Transverse colon (tissue), 4 donors: ENCODE measurements around the gene MPHOSPH9.

Source experiments
- EP300 ChIP-seq: sonication (generic); formaldehyde crosslinking; IDR thresholded peaks from one replicate; pipeline ENCODE4 v1.6.1; 2017; ENCODE audit warnings: antibody characterized with exemption, low read depth
- POLR2A ChIP-seq: fragments of 450-650 bp; IDR thresholded peaks from one replicate; pipeline ENCODE4 v1.6.1; 2016; ENCODE audit warnings: antibody characterized with exemption, mild to moderate bottlenecking, moderate library complexity
- POLR2AphosphoS5 ChIP-seq, 3 donors: sonication (generic); formaldehyde crosslinking; IDR thresholded peaks; one replicate each; pipeline ENCODE4 v1.6.1; 2016; ENCODE audit warnings: antibody characterized with exemption in 3 of 3
- TF ChIP-seq, protein P1 (sequence below), 5 experiments: fragments of 200-600 bp in 3 of 5; fragments of 450-650 bp in 2 of 5; sonication (generic) in 3 of 5; IDR thresholded peaks; 1 replicate in 2 of 5; 2 replicates in 3 of 5; pipeline ENCODE4 v1.5.1; 2016 to 2017; ENCODE audit warnings: antibody characterized with exemption in 5 of 5, inconsistent platforms in 3 of 5, mild to moderate bottlenecking in 2 of 5, moderate library complexity in 1 of 5

GRCh38 chr12:123134826-123135225, 98.1 kb downstream of the MPHOSPH9 start:
- TF ChIP-seq, protein P1, sequence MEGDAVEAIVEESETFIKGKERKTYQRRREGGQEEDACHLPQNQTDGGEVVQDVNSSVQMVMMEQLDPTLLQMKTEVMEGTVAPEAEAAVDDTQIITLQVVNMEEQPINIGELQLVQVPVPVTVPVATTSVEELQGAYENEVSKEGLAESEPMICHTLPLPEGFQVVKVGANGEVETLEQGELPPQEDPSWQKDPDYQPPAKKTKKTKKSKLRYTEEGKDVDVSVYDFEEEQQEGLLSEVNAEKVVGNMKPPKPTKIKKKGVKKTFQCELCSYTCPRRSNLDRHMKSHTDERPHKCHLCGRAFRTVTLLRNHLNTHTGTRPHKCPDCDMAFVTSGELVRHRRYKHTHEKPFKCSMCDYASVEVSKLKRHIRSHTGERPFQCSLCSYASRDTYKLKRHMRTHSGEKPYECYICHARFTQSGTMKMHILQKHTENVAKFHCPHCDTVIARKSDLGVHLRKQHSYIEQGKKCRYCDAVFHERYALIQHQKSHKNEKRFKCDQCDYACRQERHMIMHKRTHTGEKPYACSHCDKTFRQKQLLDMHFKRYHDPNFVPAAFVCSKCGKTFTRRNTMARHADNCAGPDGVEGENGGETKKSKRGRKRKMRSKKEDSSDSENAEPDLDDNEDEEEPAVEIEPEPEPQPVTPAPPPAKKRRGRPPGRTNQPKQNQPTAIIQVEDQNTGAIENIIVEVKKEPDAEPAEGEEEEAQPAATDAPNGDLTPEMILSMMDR (IDR thresholded peaks at IDR 0.05) = no peak
- TF ChIP-seq POLR2AphosphoS5 (IDR thresholded peaks at IDR 0.05) = no peak
- no peak for TF ChIP-seq POLR2A
- no peak for TF ChIP-seq EP300
